ENCODE measurements around the gene TFAP2A.

DNA sequence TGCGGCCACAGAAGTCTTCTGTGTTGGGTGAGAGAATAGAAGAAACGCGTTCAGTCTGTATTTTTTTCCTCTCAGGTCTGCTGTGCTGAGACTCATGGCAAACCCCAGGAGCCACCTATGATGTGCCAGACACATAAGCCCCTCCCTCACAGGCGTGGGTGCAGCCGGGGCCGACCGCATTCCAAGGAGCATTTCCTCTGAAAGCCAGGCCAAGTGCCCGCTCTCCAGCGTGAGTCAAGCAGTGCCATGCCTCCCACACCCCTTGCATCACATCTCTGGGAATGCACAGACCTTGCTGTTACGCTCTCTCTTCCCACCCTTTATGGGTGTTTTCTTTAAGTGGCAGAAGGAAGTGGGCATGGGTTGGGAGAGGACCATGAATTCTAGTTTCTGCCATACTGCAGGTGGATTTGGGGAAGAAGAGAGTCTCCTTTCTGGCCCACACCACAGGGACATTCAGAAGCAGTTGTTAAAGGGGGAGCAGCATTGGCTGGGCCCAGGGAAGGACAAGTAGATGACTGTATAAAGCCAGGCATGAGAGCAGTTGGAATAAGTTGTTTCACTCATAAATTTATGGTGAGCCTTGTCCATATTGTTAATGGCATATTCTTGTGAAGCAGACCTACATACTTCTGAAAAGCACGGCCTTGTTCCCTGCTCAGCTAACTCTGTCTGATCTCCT lies 37.1 kb upstream of the TFAP2A start:
- TF ChIP-seq POLR2A (IDR thresholded peaks at IDR 0.05; ENCODE audit: borderline replicate concordance, extremely low read depth, insufficient read depth, insufficient read length): no peak
- TF ChIP-seq, protein P1, sequence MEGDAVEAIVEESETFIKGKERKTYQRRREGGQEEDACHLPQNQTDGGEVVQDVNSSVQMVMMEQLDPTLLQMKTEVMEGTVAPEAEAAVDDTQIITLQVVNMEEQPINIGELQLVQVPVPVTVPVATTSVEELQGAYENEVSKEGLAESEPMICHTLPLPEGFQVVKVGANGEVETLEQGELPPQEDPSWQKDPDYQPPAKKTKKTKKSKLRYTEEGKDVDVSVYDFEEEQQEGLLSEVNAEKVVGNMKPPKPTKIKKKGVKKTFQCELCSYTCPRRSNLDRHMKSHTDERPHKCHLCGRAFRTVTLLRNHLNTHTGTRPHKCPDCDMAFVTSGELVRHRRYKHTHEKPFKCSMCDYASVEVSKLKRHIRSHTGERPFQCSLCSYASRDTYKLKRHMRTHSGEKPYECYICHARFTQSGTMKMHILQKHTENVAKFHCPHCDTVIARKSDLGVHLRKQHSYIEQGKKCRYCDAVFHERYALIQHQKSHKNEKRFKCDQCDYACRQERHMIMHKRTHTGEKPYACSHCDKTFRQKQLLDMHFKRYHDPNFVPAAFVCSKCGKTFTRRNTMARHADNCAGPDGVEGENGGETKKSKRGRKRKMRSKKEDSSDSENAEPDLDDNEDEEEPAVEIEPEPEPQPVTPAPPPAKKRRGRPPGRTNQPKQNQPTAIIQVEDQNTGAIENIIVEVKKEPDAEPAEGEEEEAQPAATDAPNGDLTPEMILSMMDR (IDR thresholded peaks at IDR 0.05 in 2 of 3, conservative IDR thresholded peaks at IDR 0.05 in 1 of 3; ENCODE audit: borderline replicate concordance in 1 of 3, insufficient read depth in 1 of 3, low read depth in 2 of 3, low read length in 2 of 3): no peak
